Choroid plexus epithelial cell (primary cell): ENCODE data around the gene BACH1.
A peak's percentile ranks its signal among the peaks of the same experiment; 100 is the strongest.
"Not testable (repeated sequence)": the region's sequence is repeated elsewhere in the genome, so short reads cannot be mapped to it uniquely, and the experiment has no call there.

Experiments used
- DNase-seq: peaks from one replicate; pipeline ENCODE4 v3.0.0-alpha.2; 2010; ENCODE audit warnings: low read depth
- H3K4me3 ChIP-seq: 2 replicates; pipeline ENCODE4 v1.5.1; 2011; ENCODE audit warnings: low read depth, mild to moderate bottlenecking, control low read depth, low read length, moderate library complexity
- TF ChIP-seq, protein P1 (sequence below): conservative IDR thresholded peaks from 2 replicates; pipeline ENCODE4 v1.5.1; 2011; ENCODE audit warnings: low read depth, mild to moderate bottlenecking, control low read depth, inconsistent platforms, low read length, moderate library complexity

BACH1 gene

DNA sequence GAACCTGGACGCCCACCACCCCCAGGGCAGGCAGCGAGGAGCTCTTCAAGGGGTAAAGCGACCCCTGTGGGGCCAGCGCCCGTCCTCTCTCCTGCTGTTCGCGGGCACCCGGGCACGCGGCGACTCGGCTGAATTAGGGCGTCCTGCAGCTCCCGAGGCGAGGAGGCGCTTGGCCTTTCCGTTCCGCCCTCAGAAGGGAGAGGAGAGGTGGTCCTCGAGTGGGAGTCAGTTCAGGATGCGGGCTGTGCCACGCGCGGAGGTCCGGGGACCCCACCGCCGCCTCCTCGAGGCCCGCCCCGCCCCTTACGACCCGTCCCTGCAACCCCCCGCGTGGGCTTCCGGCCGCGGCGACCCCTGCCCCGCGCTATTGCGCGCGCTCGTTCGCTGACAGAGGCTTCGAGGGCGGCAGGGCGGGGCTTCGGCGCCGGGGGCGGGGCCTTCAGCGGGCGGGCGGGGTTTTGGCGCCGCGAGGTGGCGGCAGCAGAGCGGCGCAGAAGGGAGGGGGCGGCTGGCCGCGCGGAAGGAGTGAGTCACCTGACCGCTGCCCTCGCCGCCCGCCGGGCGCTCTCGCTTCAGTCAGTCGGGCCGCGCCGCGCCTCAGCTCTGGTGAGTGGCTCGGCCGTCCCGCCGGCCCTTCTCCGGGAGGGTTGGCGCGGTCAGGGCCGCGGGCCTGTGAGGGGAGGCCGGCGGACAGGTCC lies at the start of gene BACH1:
Gene BACH1, plus strand, starts transcription at position 575 of the 698 bp plus-strand sequence. CDS start 22,359 bp downstream, outside the sequence.
- DNase-seq: peak; percentile 96
- peak within 1 kb of the TSS; percentile 73 for H3K4me3 ChIP-seq
- TF ChIP-seq, protein P1, sequence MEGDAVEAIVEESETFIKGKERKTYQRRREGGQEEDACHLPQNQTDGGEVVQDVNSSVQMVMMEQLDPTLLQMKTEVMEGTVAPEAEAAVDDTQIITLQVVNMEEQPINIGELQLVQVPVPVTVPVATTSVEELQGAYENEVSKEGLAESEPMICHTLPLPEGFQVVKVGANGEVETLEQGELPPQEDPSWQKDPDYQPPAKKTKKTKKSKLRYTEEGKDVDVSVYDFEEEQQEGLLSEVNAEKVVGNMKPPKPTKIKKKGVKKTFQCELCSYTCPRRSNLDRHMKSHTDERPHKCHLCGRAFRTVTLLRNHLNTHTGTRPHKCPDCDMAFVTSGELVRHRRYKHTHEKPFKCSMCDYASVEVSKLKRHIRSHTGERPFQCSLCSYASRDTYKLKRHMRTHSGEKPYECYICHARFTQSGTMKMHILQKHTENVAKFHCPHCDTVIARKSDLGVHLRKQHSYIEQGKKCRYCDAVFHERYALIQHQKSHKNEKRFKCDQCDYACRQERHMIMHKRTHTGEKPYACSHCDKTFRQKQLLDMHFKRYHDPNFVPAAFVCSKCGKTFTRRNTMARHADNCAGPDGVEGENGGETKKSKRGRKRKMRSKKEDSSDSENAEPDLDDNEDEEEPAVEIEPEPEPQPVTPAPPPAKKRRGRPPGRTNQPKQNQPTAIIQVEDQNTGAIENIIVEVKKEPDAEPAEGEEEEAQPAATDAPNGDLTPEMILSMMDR: peak; percentile 33

DNA sequence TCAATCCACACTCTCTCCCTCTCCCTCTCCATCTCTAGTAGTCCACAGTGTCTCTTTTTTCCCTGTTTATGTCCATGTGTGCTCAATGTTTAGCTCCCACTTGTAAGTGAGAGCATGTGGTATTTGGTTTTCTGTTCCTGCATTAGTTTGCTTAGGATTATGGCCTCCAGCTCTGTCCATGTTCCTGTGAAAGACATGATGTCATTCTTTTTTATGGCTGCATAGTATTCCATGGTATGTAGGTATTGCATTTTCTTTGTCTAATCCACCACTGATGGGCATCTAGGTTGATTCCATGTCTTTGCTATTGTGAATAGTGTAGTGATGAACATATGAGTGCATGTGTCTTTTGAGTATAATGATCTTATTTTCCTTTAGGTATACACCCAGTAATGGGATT lies 49.4 kb upstream of the BACH1 start:
- DNase-seq: not testable (repeated sequence)

DNA sequence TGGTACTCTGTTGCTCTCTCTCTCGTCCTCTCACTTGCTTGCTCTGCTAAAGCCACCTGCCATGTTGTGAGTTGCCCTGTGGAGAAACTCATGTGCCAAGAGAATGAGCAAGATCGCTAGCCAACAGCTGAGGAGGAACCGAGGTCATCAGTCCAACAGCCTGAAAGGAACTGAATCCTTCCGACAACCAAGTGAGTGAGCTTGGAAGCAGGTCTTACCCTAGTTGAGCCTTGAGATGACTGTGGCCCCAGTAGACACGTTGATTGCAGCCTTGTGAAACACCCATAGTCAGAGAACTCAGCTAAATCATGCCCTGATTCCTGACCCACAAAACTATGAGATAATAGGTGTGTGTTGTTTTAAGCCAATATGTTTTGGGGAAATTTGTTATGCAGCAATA lies 48.1 kb upstream of the BACH1 start:
- DNase-seq: no peak
- TF ChIP-seq, protein P1: no peak
- H3K4me3 ChIP-seq: no peak overlapping the region

More for the DNA sequence above, 49.4 kb upstream of the BACH1 start:
- not testable (repeated sequence) for H3K4me3 ChIP-seq

DNA sequence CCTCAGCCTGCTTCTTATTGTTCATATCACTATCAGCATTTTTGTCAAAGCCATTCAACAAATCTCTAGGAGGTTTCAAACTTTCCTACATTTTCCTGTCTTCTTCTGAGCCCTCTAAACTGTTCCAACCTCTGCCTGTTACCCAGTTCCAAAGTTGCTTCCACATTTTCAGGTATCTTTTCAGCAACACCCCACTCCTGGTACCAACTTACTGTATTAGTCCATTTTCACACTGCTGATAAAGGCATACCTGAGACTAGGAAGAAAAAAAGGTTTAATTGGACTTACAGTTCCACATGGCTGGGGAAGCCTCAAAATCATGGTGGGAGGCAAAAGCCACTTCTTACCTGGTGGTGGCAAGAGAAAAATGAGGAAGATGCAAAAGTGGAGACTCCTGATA lies 44.9 kb upstream of the BACH1 start:
- DNase-seq, H3K4me3 ChIP-seq: not testable (repeated sequence)

DNA sequence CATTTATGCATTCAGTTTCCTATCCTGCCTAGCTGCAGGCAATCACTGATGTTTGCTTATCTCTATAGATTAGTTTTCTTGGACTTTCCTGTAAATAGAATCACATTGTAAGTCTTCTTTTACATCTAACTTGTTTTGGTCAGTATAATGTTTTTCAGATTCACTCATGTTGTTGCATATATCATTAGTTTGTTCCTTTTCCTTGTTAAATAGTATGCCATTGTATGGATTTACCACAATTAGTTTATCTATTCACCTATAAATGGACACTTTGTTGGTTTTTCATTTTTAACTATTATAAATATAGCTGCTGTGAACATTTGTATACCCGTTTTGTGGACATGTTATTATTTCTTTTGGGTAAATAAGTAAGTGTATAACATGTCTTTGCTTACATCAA lies 44.2 kb upstream of the BACH1 start:
- H3K4me3 ChIP-seq: no peak overlapping the region
- no peak for DNase-seq
- TF ChIP-seq, protein P1: no peak

DNA sequence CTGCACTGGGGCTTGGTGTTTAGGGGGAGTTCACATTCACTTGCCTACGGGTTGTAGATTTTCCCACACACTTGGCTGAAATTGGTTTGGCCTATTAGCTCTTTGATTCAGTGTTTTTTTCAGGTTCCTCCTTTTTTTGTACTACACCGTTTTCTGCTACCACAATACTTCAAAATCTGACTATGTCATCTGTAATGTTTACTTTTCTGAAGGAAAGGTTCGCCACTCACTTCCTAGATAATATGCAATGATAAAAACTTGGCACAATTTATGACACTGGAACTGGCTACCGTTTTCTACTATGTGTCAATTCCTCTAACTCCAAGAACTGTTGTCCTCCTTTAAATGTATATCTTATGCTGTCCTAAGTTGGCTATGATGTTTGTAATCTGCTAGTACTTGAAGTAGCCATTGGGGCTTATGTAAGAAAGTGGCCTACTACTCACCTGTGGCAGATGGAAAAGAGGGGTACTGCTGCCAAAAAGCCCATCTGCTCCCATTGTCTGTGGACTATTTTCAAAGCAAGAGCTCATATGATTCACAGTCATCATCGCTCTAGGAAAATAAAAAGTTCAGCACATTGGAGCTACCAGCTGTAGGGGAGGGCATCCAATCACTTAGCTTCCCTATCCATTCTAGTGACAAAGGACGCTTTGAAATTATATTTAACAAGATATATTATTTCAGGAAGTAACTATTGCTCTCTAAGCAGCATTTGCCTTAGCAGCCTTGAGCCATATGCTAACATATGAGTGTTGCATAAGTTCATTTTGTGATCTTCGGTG lies 42.4 kb upstream of the BACH1 start:
- TF ChIP-seq, protein P1: no peak
- H3K4me3 ChIP-seq: no peak overlapping the region
- DNase-seq: no peak

DNA sequence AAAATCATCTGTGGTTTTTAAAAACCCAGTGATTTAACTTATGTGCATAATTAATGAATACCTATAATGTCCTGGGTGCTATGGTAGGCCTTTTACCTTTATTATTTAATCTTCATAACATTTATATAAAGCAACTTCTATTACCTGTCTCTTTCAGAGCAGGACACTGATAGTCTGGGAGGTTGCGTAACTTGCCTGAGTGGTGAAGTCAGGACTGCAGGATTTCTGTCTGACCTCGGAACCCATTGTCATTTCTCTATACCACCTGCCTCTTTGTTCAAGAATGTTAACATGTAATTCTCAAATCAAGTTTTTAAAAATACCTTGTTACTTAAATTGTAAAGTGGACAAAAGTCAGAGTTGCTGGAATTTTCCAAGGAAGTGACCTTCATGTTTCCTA lies 41.0 kb upstream of the BACH1 start:
- no peak for DNase-seq
- no peak overlapping the region for H3K4me3 ChIP-seq
- TF ChIP-seq, protein P1: no peak
